Hepatocyte (in vitro differentiated cells): Measurements from ENCODE around the gene SHTN1.

Source experiments
- EZH2 ChIP-seq: fragments of 200-600 bp; sonication (generic); IDR thresholded peaks from 2 replicates; pipeline ENCODE4 v1.6.1; 2016; ENCODE audit warnings: antibody characterized with exemption, mild to moderate bottlenecking, borderline replicate concordance
- EZH2phosphoT487 ChIP-seq: fragments of 200-600 bp; sonication (generic); IDR thresholded peaks from one replicate; pipeline ENCODE4 v1.6.1; 2018; ENCODE audit warnings: antibody characterized with exemption, mild to moderate bottlenecking, low read depth, moderate library complexity; ENCODE audit not compliant: unreplicated experiment, severe bottlenecking
- TF ChIP-seq, protein P1 (sequence below): fragments of 200-600 bp; sonication (generic); IDR thresholded peaks from 2 replicates; pipeline ENCODE4 v1.5.1; 2016; ENCODE audit warnings: antibody characterized with exemption, mild to moderate bottlenecking; ENCODE audit not compliant: poor library complexity

GRCh38 chr10:117004227-117005025, 561 bp downstream of the SHTN1 start:
- no peak for TF ChIP-seq EZH2
- TF ChIP-seq, protein P1, sequence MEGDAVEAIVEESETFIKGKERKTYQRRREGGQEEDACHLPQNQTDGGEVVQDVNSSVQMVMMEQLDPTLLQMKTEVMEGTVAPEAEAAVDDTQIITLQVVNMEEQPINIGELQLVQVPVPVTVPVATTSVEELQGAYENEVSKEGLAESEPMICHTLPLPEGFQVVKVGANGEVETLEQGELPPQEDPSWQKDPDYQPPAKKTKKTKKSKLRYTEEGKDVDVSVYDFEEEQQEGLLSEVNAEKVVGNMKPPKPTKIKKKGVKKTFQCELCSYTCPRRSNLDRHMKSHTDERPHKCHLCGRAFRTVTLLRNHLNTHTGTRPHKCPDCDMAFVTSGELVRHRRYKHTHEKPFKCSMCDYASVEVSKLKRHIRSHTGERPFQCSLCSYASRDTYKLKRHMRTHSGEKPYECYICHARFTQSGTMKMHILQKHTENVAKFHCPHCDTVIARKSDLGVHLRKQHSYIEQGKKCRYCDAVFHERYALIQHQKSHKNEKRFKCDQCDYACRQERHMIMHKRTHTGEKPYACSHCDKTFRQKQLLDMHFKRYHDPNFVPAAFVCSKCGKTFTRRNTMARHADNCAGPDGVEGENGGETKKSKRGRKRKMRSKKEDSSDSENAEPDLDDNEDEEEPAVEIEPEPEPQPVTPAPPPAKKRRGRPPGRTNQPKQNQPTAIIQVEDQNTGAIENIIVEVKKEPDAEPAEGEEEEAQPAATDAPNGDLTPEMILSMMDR: no peak
- no peak for TF ChIP-seq EZH2phosphoT487
